Smooth muscle cell (in vitro differentiated cells): ENCODE measurements around the gene STAT4. TPM values are rescaled to one million over a fixed set of nuclear protein-coding genes. Genes with fewer than 3 reads are reported as not detected.

ENCODE experiments used
- DNase-seq: peaks from one replicate; lab custom pipeline; 2025; ENCODE audit not compliant: unreplicated experiment; lab: John Stamatoyannopoulos, UW
- H2AFZ ChIP-seq: fragments of 200-600 bp; sonication (generic); 2 replicates; pipeline ENCODE4 v1.6.0; 2016; ENCODE audit warnings: antibody characterized with exemption, low read depth, mild to moderate bottlenecking
- H3F3A ChIP-seq: fragments of 200-600 bp; sonication (generic); 2 replicates; pipeline ENCODE4 v1.6.0; 2017; ENCODE audit warnings: antibody characterized with exemption, low read depth
- H3K27ac ChIP-seq: fragments of 200-600 bp; sonication (generic); 2 replicates; pipeline ENCODE4 v1.5.1; 2016; ENCODE audit warnings: low read depth, mild to moderate bottlenecking
- H3K27me3 ChIP-seq: fragments of 200-600 bp; sonication (generic); 2 replicates; pipeline ENCODE4 v1.6.1; 2016; ENCODE audit warnings: low read depth, mild to moderate bottlenecking
- H3K36me3 ChIP-seq: fragments of 200-600 bp; sonication (generic); 2 replicates; pipeline ENCODE4 v1.5.1; 2016; ENCODE audit warnings: low read depth
- H3K4me1 ChIP-seq: fragments of 200-600 bp; sonication (generic); 2 replicates; pipeline ENCODE4 v1.5.1; 2016; ENCODE audit warnings: low read depth
- H3K4me2 ChIP-seq: fragments of 200-600 bp; sonication (generic); 2 replicates; pipeline ENCODE4 v1.6.0; 2016; ENCODE audit warnings: mild to moderate bottlenecking
- H3K4me3 ChIP-seq: fragments of 200-600 bp; sonication (generic); 2 replicates; pipeline ENCODE4 v1.5.1; 2016; ENCODE audit warnings: mild to moderate bottlenecking
- H3K79me2 ChIP-seq: fragments of 200-600 bp; sonication (generic); 2 replicates; pipeline ENCODE4 v1.6.0; 2016; ENCODE audit warnings: low read depth, mild to moderate bottlenecking
- H3K9ac ChIP-seq: fragments of 200-600 bp; sonication (generic); 2 replicates; pipeline ENCODE4 v1.6.0; 2016; ENCODE audit warnings: low read depth
- H3K9me3 ChIP-seq: fragments of 200-600 bp; sonication (generic); replicated peaks from 2 replicates; pipeline ENCODE4 v1.5.1; 2016; ENCODE audit warnings: low read depth
- H4K20me1 ChIP-seq: fragments of 200-600 bp; sonication (generic); 2 replicates; pipeline ENCODE4 v1.6.0; 2016; ENCODE audit warnings: low read depth
- WGBS: methylation state at CpG from one replicate; pipeline ENCODE4 v1.1.7; 2016; ENCODE audit warnings: low lambda C conversion rate; 5-methylcytosine and 5-hydroxymethylcytosine counted together
- polyA plus RNA-seq: library from polyadenylated mRNA; unstranded; fragments of >200 nt; fragmentation: Nextera tagmentation; extraction: Ambion mirVana; gene quantifications from 2 replicates; pipeline ENCODE4 v1.2.1, GENCODE V29; 2016
- total RNA-seq: library from RNA; depleted of rRNA; stranded (reverse); fragments of >200 nt; gene quantifications from 2 replicates; pipeline ENCODE4 v1.2.3, GENCODE V29; 2014
- TF ChIP-seq, protein P1 (sequence below): fragments of 200-600 bp; sonication (generic); IDR thresholded peaks from 2 replicates; pipeline ENCODE4 v1.5.1; 2017; ENCODE audit warnings: borderline replicate concordance, mild to moderate bottlenecking, antibody characterized with exemption; ENCODE audit not compliant: insufficient read depth, poor library complexity, severe bottlenecking

Gene STAT4
- total and polyA plus RNA-seq, 2 experiments from 2014 or later, result 0.89 to 8.4 TPM

DNA sequence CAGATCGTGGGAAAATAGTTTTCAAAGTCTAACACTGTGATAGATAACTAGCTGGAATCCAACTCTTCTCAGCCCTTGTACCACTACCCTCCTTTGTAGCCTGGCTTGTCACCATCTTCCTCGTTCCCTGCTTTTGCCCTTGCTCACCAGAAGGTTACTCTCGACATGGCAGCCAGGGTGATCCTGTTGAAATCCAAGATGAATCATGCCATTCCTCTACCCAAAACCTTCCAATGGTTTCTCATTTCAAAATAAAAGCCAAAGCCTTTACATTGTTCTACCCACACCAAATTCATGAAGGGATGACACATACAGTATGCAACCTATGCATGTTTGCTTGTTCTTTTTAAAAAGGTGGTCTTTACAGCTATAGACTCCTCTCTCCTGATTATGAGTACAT lies 45.7 kb downstream of the STAT4 start:
- H3K9me3 ChIP-seq, result no peaks in the 10 kb centered on the region
- H3F3A ChIP-seq, result no peaks in the 10 kb centered on the region
- no peaks in the 10 kb centered on the region for H3K79me2 ChIP-seq
- no peaks in the 10 kb centered on the region for H4K20me1 ChIP-seq
- H3K36me3 ChIP-seq, result no peaks in the 10 kb centered on the region
- H3K4me1 ChIP-seq, result no peaks in the 10 kb centered on the region
- H3K9ac ChIP-seq, result no peak overlapping the region
- DNase-seq, result no peak
- no peaks in the 10 kb centered on the region for H3K27me3 ChIP-seq
- no peak overlapping the region for H3K4me3 ChIP-seq
- no peak overlapping the region for H3K4me2 ChIP-seq
- H2AFZ ChIP-seq, result no peak overlapping the region
- TF ChIP-seq, protein P1, sequence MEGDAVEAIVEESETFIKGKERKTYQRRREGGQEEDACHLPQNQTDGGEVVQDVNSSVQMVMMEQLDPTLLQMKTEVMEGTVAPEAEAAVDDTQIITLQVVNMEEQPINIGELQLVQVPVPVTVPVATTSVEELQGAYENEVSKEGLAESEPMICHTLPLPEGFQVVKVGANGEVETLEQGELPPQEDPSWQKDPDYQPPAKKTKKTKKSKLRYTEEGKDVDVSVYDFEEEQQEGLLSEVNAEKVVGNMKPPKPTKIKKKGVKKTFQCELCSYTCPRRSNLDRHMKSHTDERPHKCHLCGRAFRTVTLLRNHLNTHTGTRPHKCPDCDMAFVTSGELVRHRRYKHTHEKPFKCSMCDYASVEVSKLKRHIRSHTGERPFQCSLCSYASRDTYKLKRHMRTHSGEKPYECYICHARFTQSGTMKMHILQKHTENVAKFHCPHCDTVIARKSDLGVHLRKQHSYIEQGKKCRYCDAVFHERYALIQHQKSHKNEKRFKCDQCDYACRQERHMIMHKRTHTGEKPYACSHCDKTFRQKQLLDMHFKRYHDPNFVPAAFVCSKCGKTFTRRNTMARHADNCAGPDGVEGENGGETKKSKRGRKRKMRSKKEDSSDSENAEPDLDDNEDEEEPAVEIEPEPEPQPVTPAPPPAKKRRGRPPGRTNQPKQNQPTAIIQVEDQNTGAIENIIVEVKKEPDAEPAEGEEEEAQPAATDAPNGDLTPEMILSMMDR, result no peak
- 76% methylated on average over 3 of the region's 3 CpGs for WGBS
- no peak overlapping the region for H3K27ac ChIP-seq

GRCh38 chr2:191103774-191104173 lies 47.0 kb downstream of the STAT4 start:
- H3K27ac ChIP-seq, result no peak overlapping the region
- no peaks in the 10 kb centered on the region for H3K27me3 ChIP-seq
- no peaks in the 10 kb centered on the region for H4K20me1 ChIP-seq
- no peak overlapping the region for H2AFZ ChIP-seq
- 87% methylated on average over 1 of the region's 1 CpG for WGBS
- H3K9ac ChIP-seq, result no peak overlapping the region
- H3K4me1 ChIP-seq, result no peaks in the 10 kb centered on the region
- no peaks in the 10 kb centered on the region for H3F3A ChIP-seq
- TF ChIP-seq, protein P1, result no peak
- no peak overlapping the region for H3K4me3 ChIP-seq
- H3K9me3 ChIP-seq, result no peaks in the 10 kb centered on the region
- H3K4me2 ChIP-seq, result no peak overlapping the region
- DNase-seq, result no peak
- H3K79me2 ChIP-seq, result no peaks in the 10 kb centered on the region
- no peaks in the 10 kb centered on the region for H3K36me3 ChIP-seq

DNA sequence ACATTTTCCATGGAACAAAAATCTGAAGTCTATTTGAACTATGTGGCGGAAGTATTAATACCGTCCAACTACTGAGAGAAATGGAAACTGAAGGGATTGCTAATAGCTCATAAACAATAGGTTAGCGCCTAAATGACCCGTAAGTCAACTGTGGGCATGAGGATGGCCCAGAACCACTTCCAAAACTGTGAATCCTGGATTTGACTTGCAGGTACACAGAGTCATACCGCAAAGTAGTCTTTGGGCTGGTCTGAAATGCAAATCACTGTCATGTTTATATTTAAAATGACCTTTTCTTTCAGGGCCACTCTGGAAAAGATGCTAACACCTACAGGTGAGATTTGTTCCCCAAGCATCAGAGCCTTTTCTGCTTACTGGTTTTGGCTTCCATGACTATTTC lies 50.6 kb downstream of the STAT4 start:
- Histone ChIP-seq H3K27ac (no peak overlapping the region), H3K27me3 (no peaks in the 10 kb centered on the region), H3K4me2 (no peak overlapping the region), H4K20me1 (no peaks in the 10 kb centered on the region), H2AFZ (no peak overlapping the region), H3K4me1 (no peaks in the 10 kb centered on the region), H3K9me3 (no peaks in the 10 kb centered on the region), H3K36me3 (no peaks in the 10 kb centered on the region), H3K9ac (no peak overlapping the region), H3F3A (no peaks in the 10 kb centered on the region), H3K79me2 (no peaks in the 10 kb centered on the region), H3K4me3 (no peak overlapping the region)
- no peak for DNase-seq
- WGBS, result 96% methylated on average over 5 of the region's 5 CpGs
- TF ChIP-seq, protein P1, result no peak

- no peak overlapping the region for H3K4me2 ChIP-seq
- H3K27me3 ChIP-seq, result no peaks in the 10 kb centered on the region
- no peaks in the 10 kb centered on the region for H3F3A ChIP-seq
- H3K27ac ChIP-seq, result no peak overlapping the region
- no peaks in the 10 kb centered on the region for H3K9me3 ChIP-seq
- H2AFZ ChIP-seq, result no peak overlapping the region
- H3K36me3 ChIP-seq, result no peaks in the 10 kb centered on the region
- no peaks in the 10 kb centered on the region for H3K4me1 ChIP-seq
- DNase-seq, result no peak
- H3K4me3 ChIP-seq, result no peak overlapping the region
- 95% methylated on average over 2 of the region's 2 CpGs for WGBS
- TF ChIP-seq, protein P1, result no peak
- no peak overlapping the region for H3K9ac ChIP-seq
- H4K20me1 ChIP-seq, result no peaks in the 10 kb centered on the region
- no peaks in the 10 kb centered on the region for H3K79me2 ChIP-seq
Observed at GRCh38 chr2:191087311-191087710, 63.5 kb downstream of the STAT4 start.
